Activated T-helper 2 cell treated with anti-CD3 and anti-CD28 coated beads, Interferon-gamma antibody, Interleukin-2, Interleukin-4, amounts not matched to agents 10 μg/mL and 5 μg/mL and 100 μg/mL, durations not matched to agents 14 hours and 24 hours and 36 hours (primary cell): ENCODE results near the gene RFC4. TPM values are rescaled to one million over a fixed set of nuclear protein-coding genes. Genes with fewer than 3 reads are reported as not detected.

ENCODE experiments used
- DNase-seq: peaks from one replicate; pipeline ENCODE4 v3.0.0; 2021; ENCODE audit warnings: low spot score
- H3K27ac Mint-ChIP-seq: one replicate; pipeline ENCODE4 v1.8.0; 2021; ENCODE audit warnings: mixed read lengths
- H3K27me3 Mint-ChIP-seq: one replicate; pipeline ENCODE4 v1.8.0; 2021; ENCODE audit warnings: low read depth, mixed read lengths
- H3K36me3 Mint-ChIP-seq: one replicate; pipeline ENCODE4 v1.8.0; 2021; ENCODE audit warnings: low read depth, mixed read lengths
- H3K4me1 Mint-ChIP-seq: one replicate; pipeline ENCODE4 v1.8.0; 2021; ENCODE audit warnings: low read depth, mixed read lengths
- H3K4me3 Mint-ChIP-seq: one replicate; pipeline ENCODE4 v1.8.0; 2021; ENCODE audit warnings: low read depth, mild to moderate bottlenecking, moderate library complexity, mixed read lengths
- H3K9me3 Mint-ChIP-seq: one replicate; pipeline ENCODE4 v1.8.0; 2021; ENCODE audit warnings: mixed read lengths
- intact Hi-C: fragments of 100-400 bp; cut with micrococcal nuclease; formaldehyde crosslinking; loops from one replicate; pipeline ENCODE4 v1.15.1; 2023
- total RNA-seq: library from RNA; stranded (reverse); gene quantifications from 2 replicates; pipeline ENCODE4 v1.2.3, GENCODE V29; 2022

RFC4 gene
- total RNA-seq, 1 donor from 2014 or later = 97.2 TPM

DNA sequence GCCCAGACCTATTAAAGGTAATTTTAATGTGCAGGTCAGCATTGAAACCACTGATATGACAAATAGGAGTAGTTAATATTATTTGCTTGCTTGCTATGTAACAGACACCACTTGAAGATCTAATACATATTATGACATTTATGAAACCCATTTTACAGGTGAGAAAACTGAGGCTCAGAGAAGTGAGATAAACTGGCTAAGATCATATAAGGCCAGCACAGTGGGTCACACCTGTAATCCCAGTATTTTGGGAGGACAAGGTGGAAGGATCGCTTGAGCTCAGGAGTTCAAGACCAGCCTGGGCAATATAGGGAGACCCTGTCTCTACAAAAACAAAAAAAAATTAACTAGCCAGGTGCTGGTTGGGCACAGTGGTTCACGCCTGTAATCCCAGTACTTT, 56.0 kb downstream of the RFC4 start:
- H3K36me3 Mint-ChIP-seq = no peaks in the 10 kb centered on the region
- intact Hi-C loops = no loop called here
- no peaks in the 10 kb centered on the region for H3K27me3 Mint-ChIP-seq
- H3K9me3 Mint-ChIP-seq = no peaks in the 10 kb centered on the region
- H3K4me1 Mint-ChIP-seq = peaks cover 8% of the 10 kb centered on the region
- DNase-seq = no peak
- H3K27ac Mint-ChIP-seq = no peak overlapping the region
- no peak overlapping the region for H3K4me3 Mint-ChIP-seq

- no peaks in the 10 kb centered on the region for H3K9me3 Mint-ChIP-seq
- no peaks in the 10 kb centered on the region for H3K36me3 Mint-ChIP-seq
- H3K4me1 Mint-ChIP-seq = peaks cover 3% of the 10 kb centered on the region
- intact Hi-C loops = no loop called here
- H3K27me3 Mint-ChIP-seq = peaks cover 2% of the 10 kb centered on the region
- no peak overlapping the region for H3K27ac Mint-ChIP-seq
- no peak for DNase-seq
- no peak overlapping the region for H3K4me3 Mint-ChIP-seq
Observed at GRCh38 chr3:186746008-186746407, 60.3 kb downstream of the RFC4 start.

GRCh38 chr3:186743666-186744065, 62.6 kb downstream of the RFC4 start:
- intact Hi-C loops = no loop called here
- H3K27ac Mint-ChIP-seq = no peak overlapping the region
- H3K9me3 Mint-ChIP-seq = no peaks in the 10 kb centered on the region
- H3K36me3 Mint-ChIP-seq = no peaks in the 10 kb centered on the region
- H3K4me1 Mint-ChIP-seq = peaks cover 3% of the 10 kb centered on the region
- peaks cover 2% of the 10 kb centered on the region for H3K27me3 Mint-ChIP-seq
- H3K4me3 Mint-ChIP-seq = no peak overlapping the region
- no peak for DNase-seq

- DNase-seq = no peak
- H3K36me3 Mint-ChIP-seq = no peaks in the 10 kb centered on the region
- intact Hi-C loops = no loop called here
- H3K4me3 Mint-ChIP-seq = no peak overlapping the region
- H3K9me3 Mint-ChIP-seq = no peaks in the 10 kb centered on the region
- peaks cover 2% of the 10 kb centered on the region for H3K27me3 Mint-ChIP-seq
- H3K4me1 Mint-ChIP-seq = no peaks in the 10 kb centered on the region
- H3K27ac Mint-ChIP-seq = no peak overlapping the region
Observed at GRCh38 chr3:186742618-186743380, 63.5 kb downstream of the RFC4 start.

Other genes starting within 250 kb of the RFC4 start
- gene TBCCD1, start 239.1 kb downstream of the RFC4 start, total RNA-seq = 17.5 and 17.7 TPM in 2 replicates
- 66.3 and 72.8 TPM in 2 replicates for gene DNAJB11, start 235.8 kb downstream of the RFC4 start, total RNA-seq
- not detected in 2 replicates for gene AHSG, start 193.4 kb downstream of the RFC4 start, total RNA-seq
- not detected in 2 replicates for gene FETUB, start 166.1 kb downstream of the RFC4 start, total RNA-seq
- not detected in 2 replicates for gene HRG, start 140.5 kb downstream of the RFC4 start, total RNA-seq
- not detected in 2 replicates for gene KNG1, start 89.1 kb downstream of the RFC4 start, total RNA-seq
- 445 and 450 TPM in 2 replicates for gene EIF4A2, start 22.9 kb downstream of the RFC4 start, total RNA-seq
- not detected in 2 replicates for gene ADIPOQ, start 36.2 kb upstream of the RFC4 start, total RNA-seq
- 78.1 and 85.9 TPM in 2 replicates for gene ST6GAL1, start 124.0 kb upstream of the RFC4 start, total RNA-seq